Naive thymus-derived CD4-positive, alpha-beta T cell (primary cell): ENCODE data around the gene DRC7. TPM values are rescaled to one million over a fixed set of nuclear protein-coding genes. Genes with fewer than 3 reads are reported as not detected.

ENCODE experiments used
- ATAC-seq: fragments of 150-1000 bp; cut with Tn5 transposase; 2 replicates; pipeline ENCODE4 v1.10.0; 2021; ENCODE audit warnings: mild to moderate bottlenecking, moderate library complexity
- CTCF ChIA-PET: fragments of 350-600 bp; sonication (Branson Sonifier 250); formaldehyde crosslinking; loops from one replicate; lab custom pipeline; 2021; ENCODE audit warnings: antibody characterized with exemption; lab: Charles Lee
- POLR2A ChIA-PET: fragments of 350-600 bp; sonication (Branson Sonifier 250); formaldehyde crosslinking; loops from one replicate; lab custom pipeline; 2021; ENCODE audit warnings: antibody characterized with exemption, inconsistent platforms; lab: Charles Lee
- DNase-seq, 9 donors: peaks; one replicate each; pipeline versions ENCODE4 v3.0.0 to v3.0.0-alpha.2; 2020 to 2022; ENCODE audit warnings: mixed read lengths in 1 of 9
- H3K27ac ChIP-seq: one replicate; pipeline ENCODE4 v1.7.0; 2013; ENCODE audit warnings: mild to moderate bottlenecking, low read depth, low read length, moderate library complexity
- H3K27me3 ChIP-seq, 2 donors: one replicate each; pipeline ENCODE4 v1.7.0; 2013; ENCODE audit warnings: low read length in 2 of 2, mild to moderate bottlenecking in 2 of 2, moderate library complexity in 2 of 2; ENCODE audit not compliant: control insufficient read depth in 2 of 2, insufficient read depth in 2 of 2
- H3K36me3 ChIP-seq, 3 experiments: 1 replicate in 2 of 3; 2 replicates in 1 of 3; pipeline ENCODE4 v1.7.0; 2013; ENCODE audit warnings: low read length in 3 of 3, mild to moderate bottlenecking in 3 of 3, moderate library complexity in 1 of 3; ENCODE audit not compliant: insufficient read depth in 3 of 3, control insufficient read depth in 2 of 3
- H3K4me1 ChIP-seq, 2 donors: one replicate each; pipeline ENCODE4 v1.7.0; 2013; ENCODE audit warnings: low read length in 2 of 2, mild to moderate bottlenecking in 2 of 2, moderate library complexity in 1 of 2; ENCODE audit not compliant: control insufficient read depth in 2 of 2, insufficient read depth in 2 of 2
- H3K4me3 ChIP-seq: 2 replicates; pipeline ENCODE4 v1.7.0; 2013; ENCODE audit warnings: mild to moderate bottlenecking, low read length
- H3K9me3 ChIP-seq, 3 experiments: 1 replicate in 2 of 3; 2 replicates in 1 of 3; pipeline ENCODE4 v1.7.0; 2013; ENCODE audit warnings: low read length in 3 of 3; ENCODE audit not compliant: control insufficient read depth in 2 of 3
- H3K27ac Mint-ChIP-seq, 9 donors: one replicate each; pipeline ENCODE4 v1.8.0; 2020 to 2022; ENCODE audit warnings: mixed read lengths in 9 of 9, mild to moderate bottlenecking in 8 of 9, moderate library complexity in 5 of 9, inconsistent platforms in 2 of 9
- H3K27me3 Mint-ChIP-seq, 5 donors: one replicate each; pipeline ENCODE4 v1.8.0; 2021 to 2022; ENCODE audit warnings: mixed read lengths in 5 of 5, mild to moderate bottlenecking in 1 of 5
- H3K36me3 Mint-ChIP-seq, 5 donors: one replicate each; pipeline ENCODE4 v1.8.0; 2020 to 2022; ENCODE audit warnings: mixed read lengths in 5 of 5, mild to moderate bottlenecking in 3 of 5, inconsistent platforms in 1 of 5
- H3K4me1 Mint-ChIP-seq, 7 donors: one replicate each; pipeline ENCODE4 v1.8.0; 2020 to 2022; ENCODE audit warnings: mixed read lengths in 7 of 7, mild to moderate bottlenecking in 3 of 7, inconsistent platforms in 1 of 7
- H3K4me3 Mint-ChIP-seq, 10 donors: one replicate each; pipeline ENCODE4 v1.8.0; 2020 to 2022; ENCODE audit warnings: mild to moderate bottlenecking in 10 of 10, mixed read lengths in 10 of 10, moderate library complexity in 6 of 10, inconsistent platforms in 2 of 10
- H3K9me3 Mint-ChIP-seq, 11 donors: one replicate each; pipeline ENCODE4 v1.8.0; 2020 to 2022; ENCODE audit warnings: mixed read lengths in 11 of 11, mild to moderate bottlenecking in 4 of 11, inconsistent platforms in 1 of 11, moderate library complexity in 1 of 11
- intact Hi-C, 2 donors: fragments of 100-400 bp; cut with micrococcal nuclease; formaldehyde crosslinking; loops; one replicate each; pipeline ENCODE4 v1.15.1; 2023
- polyA plus RNA-seq, 2 donors: library from polyadenylated mRNA; unstranded; fragments of 300-500 nt; fragmentation: Illumina TruSeq; gene quantifications; one replicate each; pipeline ENCODE4 v1.2.3, GENCODE V29; 2021
- total RNA-seq, 6 experiments: library from RNA in 5 of 6; stranded (reverse) in 5 of 6; gene quantifications; 1 replicate in 5 of 6; 2 replicates in 1 of 6; pipeline ENCODE4 v1.2.3 and lab custom pipeline; 2021 to 2026

The DRC7 gene
- total and polyA plus RNA-seq, 7 experiments from 2014 or later, result not detected

GRCh38 chr16:57760357-57761160, 66.0 kb downstream of the DRC7 start:
- Mint-ChIP-seq H3K27ac (no peak overlapping the region), H3K9me3 (no peaks in the 10 kb centered on the region), H3K36me3 (peaks cover 0 to 7% (median 0%) of the 10 kb centered on the region in 5 donors), H3K4me1 (peaks cover 0 to 3% (median 0%) of the 10 kb centered on the region in 7 donors), H3K27me3 (no peaks in the 10 kb centered on the region), H3K4me3 (no peak overlapping the region)
- Histone ChIP-seq H3K27me3 (no peaks in the 10 kb centered on the region), H3K4me1 (peaks cover 0 to 5% of the 10 kb centered on the region in 2 donors), H3K27ac (no peak overlapping the region), H3K9me3 (no peaks in the 10 kb centered on the region), H3K36me3 (peaks cover 0 to 9% (median 0%) of the 10 kb centered on the region in 3 experiments), H3K4me3 (no peak overlapping the region)
- intact Hi-C loops, result no loop called here
- no peak for ATAC-seq
- DNase-seq, result no peak
- ChIA-PET CTCF (interaction anchor here (0.6 to 1.2 kb wide), 2 partner anchors 19 to 184 kb away, joined by 3 read pairs; no protein-coding TSS in a partner anchor), POLR2A (no interaction called here)

GRCh38 chr16:57761301-57761700, 66.7 kb downstream of the DRC7 start:
- CTCF ChIA-PET, result interaction anchor here (0.8 kb wide), 1 partner anchor 9 kb away, joined by 4 read pairs; no protein-coding TSS in a partner anchor
- no peak for DNase-seq
- Mint-ChIP-seq H3K4me3 (no peak overlapping the region), H3K27ac (no peak overlapping the region), H3K36me3 (peaks cover 0 to 1% (median 0%) of the 10 kb centered on the region in 5 donors), H3K27me3 (no peaks in the 10 kb centered on the region), H3K9me3 (no peaks in the 10 kb centered on the region), H3K4me1 (peaks cover 0 to under 1% (median 0%) of the 10 kb centered on the region in 7 donors)
- Histone ChIP-seq H3K9me3 (no peaks in the 10 kb centered on the region), H3K36me3 (peaks cover 0 to 1% (median 0%) of the 10 kb centered on the region in 3 experiments), H3K27me3 (no peaks in the 10 kb centered on the region), H3K27ac (no peak overlapping the region), H3K4me3 (no peak overlapping the region), H3K4me1 (peaks cover 0 to 5% of the 10 kb centered on the region in 2 donors)
- no peak for ATAC-seq
- intact Hi-C loops, result no loop called here
- POLR2A ChIA-PET, result no interaction called here

- no peak for DNase-seq
- Mint-ChIP-seq H3K36me3 (no peaks in the 10 kb centered on the region), H3K27ac (no peak overlapping the region), H3K27me3 (no peaks in the 10 kb centered on the region), H3K4me3 (no peak overlapping the region), H3K9me3 (no peaks in the 10 kb centered on the region), H3K4me1 (no peaks in the 10 kb centered on the region)
- ChIA-PET CTCF (interaction anchor here (0.8 kb wide), 1 partner anchor 10 kb away, joined by 4 read pairs; no protein-coding TSS in a partner anchor), POLR2A (interaction anchor here (0.7 kb wide), 1 partner anchor 1189 kb away, joined by 3 read pairs; no protein-coding TSS in a partner anchor)
- Histone ChIP-seq H3K4me1 (peaks cover 0 to 5% of the 10 kb centered on the region in 2 donors), H3K27me3 (no peaks in the 10 kb centered on the region), H3K9me3 (no peaks in the 10 kb centered on the region), H3K36me3 (no peaks in the 10 kb centered on the region), H3K27ac (no peak overlapping the region), H3K4me3 (no peak overlapping the region)
- intact Hi-C loops, result no loop called here
- no peak for ATAC-seq
Measured at GRCh38 chr16:57761957-57762356, 67.4 kb downstream of the DRC7 start.

GRCh38 chr16:57762365-57763040, 67.9 kb downstream of the DRC7 start:
- Mint-ChIP-seq H3K4me1 (no peaks in the 10 kb centered on the region), H3K27me3 (no peaks in the 10 kb centered on the region), H3K36me3 (no peaks in the 10 kb centered on the region), H3K9me3 (no peaks in the 10 kb centered on the region), H3K4me3 (no peak overlapping the region), H3K27ac (no peak overlapping the region)
- H3K4me1 ChIP-seq, result peaks cover 0 to 1% of the 10 kb centered on the region in 2 donors
- no peaks in the 10 kb centered on the region for H3K36me3 ChIP-seq
- no peak overlapping the region for H3K27ac ChIP-seq
- intact Hi-C loops, result no loop called here
- no peak for ATAC-seq
- no peaks in the 10 kb centered on the region for H3K9me3 ChIP-seq
- no peak for DNase-seq
- H3K27me3 ChIP-seq, result no peaks in the 10 kb centered on the region
- ChIA-PET POLR2A (interaction anchor here (0.7 kb wide), 1 partner anchor 1189 kb away, joined by 3 read pairs; no protein-coding TSS in a partner anchor), CTCF (no interaction called here)
- H3K4me3 ChIP-seq, result no peak overlapping the region

GRCh38 chr16:57763285-57764005, 68.8 kb downstream of the DRC7 start:
- no peaks in the 10 kb centered on the region for H3K9me3 ChIP-seq
- H3K27ac Mint-ChIP-seq, result no peak overlapping the region
- H3K4me1 Mint-ChIP-seq, result no peaks in the 10 kb centered on the region
- H3K4me1 ChIP-seq, result no peaks in the 10 kb centered on the region
- DNase-seq (no peak), ATAC-seq (no peak)
- H3K36me3 Mint-ChIP-seq, result no peaks in the 10 kb centered on the region
- H3K4me3 ChIP-seq, result no peak overlapping the region
- H3K4me3 Mint-ChIP-seq, result no peak overlapping the region
- H3K9me3 Mint-ChIP-seq, result no peaks in the 10 kb centered on the region
- H3K36me3 ChIP-seq, result no peaks in the 10 kb centered on the region
- intact Hi-C loops, result loop anchor here in 1 of 2 donors (2.0 kb wide), 1 partner anchor 235 kb away; no protein-coding TSS in a partner anchor
- no peaks in the 10 kb centered on the region for H3K27me3 ChIP-seq
- ChIA-PET CTCF (no interaction called here), POLR2A (no interaction called here)
- no peak overlapping the region for H3K27ac ChIP-seq
- no peaks in the 10 kb centered on the region for H3K27me3 Mint-ChIP-seq

- H3K9me3 Mint-ChIP-seq, result no peaks in the 10 kb centered on the region
- no peak for ATAC-seq
Measured at GRCh38 chr16:57764006-57764340, 69.4 kb downstream of the DRC7 start.

More at GRCh38 chr16:57764006-57764340, 69.4 kb downstream of the DRC7 start:
- intact Hi-C loops, result loop anchor here in 1 of 2 donors (2.0 kb wide), 1 partner anchor 235 kb away; no protein-coding TSS in a partner anchor
- Mint-ChIP-seq H3K27ac (no peak overlapping the region), H3K27me3 (no peaks in the 10 kb centered on the region), H3K4me3 (no peak overlapping the region), H3K4me1 (no peaks in the 10 kb centered on the region), H3K36me3 (no peaks in the 10 kb centered on the region)
- H3K9me3 ChIP-seq, result no peaks in the 10 kb centered on the region
- H3K4me3 ChIP-seq, result no peak overlapping the region
- ChIA-PET CTCF (no interaction called here), POLR2A (no interaction called here)
- no peak for DNase-seq
- no peaks in the 10 kb centered on the region for H3K27me3 ChIP-seq
- no peaks in the 10 kb centered on the region for H3K4me1 ChIP-seq
- H3K27ac ChIP-seq, result no peak overlapping the region
- H3K36me3 ChIP-seq, result no peaks in the 10 kb centered on the region
